Activated CD4-positive, alpha-beta T cell treated with anti-CD3 and anti-CD28 coated beads for 24 hours (primary cell): Measurements from ENCODE around the gene SOX6.
"Not testable (repeated sequence)": the region's sequence is repeated elsewhere in the genome, so short reads cannot be mapped to it uniquely, and the experiment has no call there.

ENCODE experiments used
- DNase-seq, 2 donors: peaks; one replicate each; pipeline ENCODE4 v3.0.0-alpha.2; 2020; ENCODE audit warnings: low read depth in 2 of 2

Gene SOX6

GRCh38 chr11:16356057-16356760, at the start of gene SOX6:
Gene SOX6 (minus strand): TSS chr11:16356546. CDS start chr11:16341248, 15,298 bp downstream.
- DNase-seq = no peak

GRCh38 chr11:16404781-16405285, 48.5 kb upstream of the SOX6 start:
- no peak for DNase-seq

- no peak for DNase-seq
These were observed 47.5 kb upstream of the SOX6 start for GRCh38 chr11:16403851-16404250.

GRCh38 chr11:16403448-16403803, 47.1 kb upstream of the SOX6 start:
- DNase-seq = no peak

GRCh38 chr11:16402654-16403447, 46.5 kb upstream of the SOX6 start:
- DNase-seq = no peak

- DNase-seq = no peak
These were observed 41.0 kb upstream of the SOX6 start for GRCh38 chr11:16397390-16397789.

GRCh38 chr11:16395601-16396000, 39.3 kb upstream of the SOX6 start:
- DNase-seq = no peak

DNA sequence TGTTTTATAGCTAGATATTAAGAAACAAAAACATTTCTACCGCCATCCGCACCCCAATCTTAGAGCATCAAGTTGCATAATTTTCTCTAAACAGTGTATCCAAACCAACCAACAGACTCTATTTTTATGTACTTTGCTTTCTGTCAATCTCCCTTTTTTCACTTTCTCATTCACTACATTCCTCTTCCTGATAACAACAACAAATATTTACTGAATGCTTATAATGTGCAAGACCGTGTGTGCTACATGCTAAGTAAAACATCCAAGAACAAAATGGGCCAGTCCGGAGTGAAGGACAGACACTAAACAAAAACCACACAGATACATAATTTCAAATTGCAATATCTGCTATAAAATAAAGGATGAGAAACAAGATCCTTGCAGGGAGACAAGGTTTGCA, 38.6 kb upstream of the SOX6 start:
- DNase-seq = no peak

- DNase-seq = no peak
These were observed 37.0 kb upstream of the SOX6 start for GRCh38 chr11:16393340-16393739.

DNA sequence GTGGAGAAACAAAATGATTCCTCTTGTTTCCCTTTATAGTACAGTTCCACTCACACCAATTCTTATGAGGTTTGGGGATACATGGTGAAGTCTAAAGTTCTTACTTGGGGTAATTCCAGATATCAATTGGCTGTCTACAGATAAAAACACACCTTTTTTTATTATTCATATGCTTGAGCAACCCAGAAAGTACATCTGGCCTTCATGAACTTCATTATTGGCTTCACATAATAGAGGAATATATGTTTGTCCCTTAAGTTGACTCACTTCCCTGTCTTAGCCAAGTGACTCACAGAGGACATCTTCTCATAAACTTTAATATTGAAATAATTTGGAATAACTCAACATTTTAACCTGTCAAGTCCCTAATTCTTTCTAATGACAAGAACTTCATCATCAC, 36.3 kb upstream of the SOX6 start:
- no peak for DNase-seq

DNA sequence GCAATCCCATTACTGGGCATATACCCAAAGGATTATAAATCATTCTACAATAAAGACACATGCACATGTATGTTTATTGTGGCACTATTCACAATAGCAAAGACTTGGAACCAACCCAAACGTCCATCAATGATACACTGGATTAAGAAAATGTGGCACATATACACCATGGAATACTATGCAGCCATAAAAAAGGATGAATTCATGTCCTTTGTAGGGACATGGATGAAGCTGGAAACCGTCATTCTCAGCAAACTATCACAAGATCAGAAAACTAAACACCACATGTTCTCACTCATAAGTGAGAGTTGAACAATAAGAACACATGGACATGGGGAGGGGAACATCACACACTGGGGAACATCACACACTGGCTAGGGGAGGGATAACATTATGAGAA, 34.5 kb upstream of the SOX6 start:
- not testable (repeated sequence) for DNase-seq

DNA sequence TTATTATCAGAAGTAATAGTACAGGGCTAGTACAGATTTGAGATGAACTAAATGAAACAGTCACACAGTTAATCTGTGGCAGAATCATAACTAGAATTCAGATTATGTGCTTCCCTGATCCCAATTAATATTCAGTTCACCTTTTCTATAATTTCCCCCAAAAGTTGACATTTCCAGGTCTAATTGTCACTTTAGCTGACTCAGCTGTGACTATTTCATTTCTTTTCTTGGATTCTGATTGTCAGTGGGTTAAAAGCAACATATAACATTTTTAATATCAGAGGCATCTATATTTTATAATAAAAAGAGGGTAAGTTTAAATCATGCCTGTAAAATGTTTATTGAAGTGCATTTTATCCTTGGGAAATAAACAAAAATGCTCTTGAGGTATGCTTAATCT, 28.8 kb upstream of the SOX6 start:
- no peak for DNase-seq

DNA sequence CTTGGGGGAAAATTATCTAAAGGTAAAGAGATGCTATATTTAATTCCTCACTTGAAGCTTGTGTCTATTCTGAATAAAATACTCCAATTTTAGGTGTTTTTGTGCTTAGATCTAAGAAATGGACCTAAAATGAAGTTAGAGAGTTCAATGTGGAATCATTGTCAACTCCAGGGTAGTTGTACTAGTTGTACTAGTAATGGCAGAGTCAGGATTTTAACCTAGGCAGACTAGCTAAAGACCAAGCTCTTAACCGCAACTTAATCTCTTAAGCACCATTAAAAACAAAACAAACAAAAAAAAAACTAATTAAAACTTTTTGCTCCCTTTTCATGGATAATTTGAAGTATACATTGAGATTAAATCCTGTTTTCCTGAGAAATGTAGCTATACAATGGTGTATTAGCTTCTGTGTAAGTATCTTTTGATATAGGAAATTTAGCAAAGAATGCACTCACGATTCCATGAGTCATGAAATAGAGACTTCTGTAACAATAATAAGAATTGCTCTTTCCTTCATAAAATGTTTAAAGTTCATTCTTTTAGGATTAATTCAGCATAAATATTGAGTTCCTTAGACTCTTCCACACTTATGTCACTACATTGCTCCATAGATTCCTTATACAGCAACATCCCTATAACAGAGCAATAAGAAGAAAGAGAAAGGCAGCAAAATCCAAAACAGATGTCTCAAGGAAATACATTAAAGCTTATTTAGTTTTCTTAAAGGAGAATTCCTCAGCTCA, 26.5 kb upstream of the SOX6 start:
- no peak for DNase-seq

GRCh38 chr11:16382186-16382585, 25.8 kb upstream of the SOX6 start:
- DNase-seq = no peak

DNA sequence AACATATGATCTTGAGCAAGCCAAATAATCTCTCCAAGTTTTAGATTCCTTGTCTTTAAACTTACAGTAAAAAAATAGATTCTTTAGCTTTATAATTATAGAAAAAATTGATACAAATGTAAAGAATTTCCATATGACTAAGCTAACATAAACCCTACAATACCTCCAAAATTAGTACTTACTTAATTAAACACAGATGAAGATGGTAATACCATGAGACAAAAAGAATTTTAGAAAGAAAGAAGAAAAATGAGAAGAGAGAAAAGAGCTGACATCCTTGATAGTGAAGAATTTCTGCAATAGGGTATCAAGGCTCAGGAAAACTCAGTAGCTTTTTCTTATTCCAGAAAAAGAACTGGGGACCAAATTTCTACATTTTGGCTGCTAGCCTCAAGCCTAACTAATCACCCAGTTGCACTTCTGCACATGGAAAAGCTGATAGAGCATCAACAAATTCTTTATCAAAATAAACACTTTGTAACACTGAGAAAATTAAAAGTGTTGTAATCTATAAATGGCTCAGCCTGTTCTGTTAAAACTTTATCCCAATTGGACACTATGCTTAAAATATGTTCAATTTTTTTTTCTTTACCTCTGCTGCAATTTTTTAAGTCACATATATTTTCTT, 24.7 kb upstream of the SOX6 start:
- no peak for DNase-seq

- DNase-seq = no peak
These were observed 22.6 kb upstream of the SOX6 start for GRCh38 chr11:16378906-16379305.

GRCh38 chr11:16377746-16378145, 21.4 kb upstream of the SOX6 start:
- DNase-seq = no peak

DNA sequence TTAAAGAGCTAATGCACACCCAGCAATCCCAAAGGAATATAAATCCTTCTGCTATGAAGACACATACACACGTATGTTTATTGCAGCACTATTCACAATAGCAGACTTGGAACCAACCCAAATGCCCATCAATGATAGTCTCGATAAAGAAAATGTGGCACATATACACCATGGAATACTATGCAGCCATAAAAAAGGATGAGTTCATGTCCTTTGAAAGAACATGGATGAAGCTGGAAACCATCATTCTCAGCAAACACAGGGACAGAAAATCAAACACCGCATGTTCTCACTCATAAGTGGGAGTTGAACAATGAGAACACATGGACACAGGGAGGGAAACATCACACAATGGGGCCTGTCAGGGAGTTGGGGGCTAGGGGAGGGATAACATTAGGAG, 19.3 kb upstream of the SOX6 start:
- DNase-seq = not testable (repeated sequence)

DNA sequence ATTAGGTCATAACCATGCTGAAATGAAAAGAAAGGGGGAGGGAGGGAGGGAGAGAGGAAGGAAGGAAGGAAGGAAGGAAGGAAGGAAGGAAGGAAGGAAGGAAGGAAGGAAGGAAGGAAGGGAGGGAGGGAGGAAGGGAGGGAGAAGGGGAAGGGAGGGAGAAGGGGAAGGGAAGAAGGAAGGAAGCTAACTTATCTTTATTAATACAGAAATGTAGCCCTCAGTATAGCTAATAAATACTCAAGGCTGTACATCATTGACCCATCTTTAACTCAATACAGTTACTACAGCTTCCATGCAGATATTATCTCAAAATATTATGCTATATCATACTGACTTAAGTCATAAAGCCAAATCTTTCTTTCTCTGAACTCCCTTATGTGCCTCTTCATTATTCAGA, 17.4 kb upstream of the SOX6 start:
- no peak for DNase-seq

DNA sequence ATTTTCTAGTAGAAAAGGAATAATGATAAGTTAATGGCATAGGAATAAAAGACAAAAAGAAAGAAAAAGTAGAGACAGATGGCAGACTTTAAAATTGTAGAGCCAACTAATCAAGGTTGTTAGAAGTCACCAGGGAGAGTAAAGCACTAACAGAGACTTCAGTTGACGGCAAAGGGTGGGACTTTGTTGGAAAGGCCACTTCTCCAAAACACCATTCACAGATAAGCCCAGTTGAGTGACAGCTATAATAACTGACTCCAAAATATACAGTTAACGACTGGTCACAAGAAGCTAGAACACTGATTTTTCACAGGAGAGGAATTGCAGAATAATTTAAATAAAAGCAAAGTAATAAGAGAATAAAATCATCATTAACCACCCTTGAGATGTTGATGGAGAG, 16.0 kb upstream of the SOX6 start:
- no peak for DNase-seq

GRCh38 chr11:16367252-16367651, 10.9 kb upstream of the SOX6 start:
- no peak for DNase-seq

DNA sequence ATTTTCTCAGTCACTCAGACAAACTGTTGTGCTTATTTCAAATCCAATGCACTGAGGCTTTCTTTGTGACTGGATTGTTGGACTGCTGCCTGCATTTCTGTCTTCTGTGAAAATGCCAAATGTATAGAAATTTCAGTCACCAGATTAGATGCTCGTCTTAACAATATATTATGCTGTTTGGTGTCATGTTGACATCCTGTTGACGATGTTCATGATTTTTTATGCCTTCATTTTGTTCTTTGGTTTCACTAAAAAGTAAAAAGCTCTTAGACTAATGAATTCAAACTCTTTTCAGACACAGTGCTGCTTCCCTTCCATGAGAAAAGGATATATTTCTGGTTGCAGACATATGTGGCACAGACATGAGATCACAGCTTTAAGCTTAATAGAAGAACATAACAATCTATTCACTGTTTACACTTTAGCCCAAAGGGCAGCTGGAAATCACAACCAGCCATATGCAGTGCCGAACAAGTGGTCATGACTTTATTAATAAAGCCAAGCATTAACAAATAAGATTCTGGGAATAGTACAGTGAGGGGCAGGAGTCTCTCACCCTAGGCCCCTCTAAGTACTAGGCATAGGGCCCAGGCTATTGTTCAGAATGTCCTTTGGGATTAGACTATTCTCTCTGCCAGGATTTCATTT, 9.4 kb upstream of the SOX6 start:
- DNase-seq = no peak
